NCI-H510A treated with DMSO at 0.1 percent for 48 hours (cell line): ENCODE measurements around the gene SELPLG.
"Not testable (repeated sequence)": the region's sequence is repeated elsewhere in the genome, so short reads cannot be mapped to it uniquely, and the experiment has no call there.

ENCODE experiments used
- DNase-seq: peaks from one replicate; lab custom pipeline; 2025; lab: John Stamatoyannopoulos, UW

The SELPLG gene

GRCh38 chr12:108618953-108619274 lies 14.8 kb downstream of the SELPLG start:
- not testable (repeated sequence) for DNase-seq

GRCh38 chr12:108618079-108618952 lies 15.4 kb downstream of the SELPLG start:
- DNase-seq: peak; percentile 63

GRCh38 chr12:108616941-108617858 lies 16.5 kb downstream of the SELPLG start:
- DNase-seq: no peak

GRCh38 chr12:108616359-108616758 lies 17.3 kb downstream of the SELPLG start:
- DNase-seq: no peak

GRCh38 chr12:108615918-108616317 lies 17.8 kb downstream of the SELPLG start:
- DNase-seq: no peak

- DNase-seq: no peak
These were observed 19.1 kb downstream of the SELPLG start for GRCh38 chr12:108614639-108615038.

- DNase-seq: no peak
These were observed 19.7 kb downstream of the SELPLG start for GRCh38 chr12:108614041-108614440.

- no peak for DNase-seq
These were observed 20.1 kb downstream of the SELPLG start for GRCh38 chr12:108613548-108613947.

- no peak for DNase-seq
These were observed 20.9 kb downstream of the SELPLG start for GRCh38 chr12:108612788-108613282.

GRCh38 chr12:108611884-108612415 lies 21.7 kb downstream of the SELPLG start:
- DNase-seq: no peak

- no peak for DNase-seq
These were observed 22.7 kb downstream of the SELPLG start for GRCh38 chr12:108610856-108611605.

GRCh38 chr12:108610336-108610815 lies 23.3 kb downstream of the SELPLG start:
- no peak for DNase-seq

GRCh38 chr12:108609537-108610335 lies 24.0 kb downstream of the SELPLG start:
- no peak for DNase-seq

- no peak for DNase-seq
These were observed 25.1 kb downstream of the SELPLG start for GRCh38 chr12:108608616-108609015.

GRCh38 chr12:108607981-108608600 lies 25.6 kb downstream of the SELPLG start:
- DNase-seq: no peak

GRCh38 chr12:108606492-108606891 lies 27.2 kb downstream of the SELPLG start:
- DNase-seq: no peak

GRCh38 chr12:108605690-108606406 lies 27.8 kb downstream of the SELPLG start:
- DNase-seq: no peak

GRCh38 chr12:108605000-108605689 lies 28.5 kb downstream of the SELPLG start:
- no peak for DNase-seq
